ENCODE results near the gene LPIN1. TPM values are rescaled to one million over a fixed set of nuclear protein-coding genes. Genes with fewer than 3 reads are reported as not detected.

Gene LPIN1
- total and polyA plus RNA-seq, 2 of the 13 experiments (the other 11 are each of a cell fraction or from before 2014, with no cell fraction given), result 9.7 to 19.4 TPM

GRCh38 chr2:11746807-11747459 lies 501 bp downstream of the LPIN1 start (continued):
- TF ChIP-seq ZFP36L1 (CRISPR knock-in tag; IDR thresholded peaks at IDR 0.05) (no peak), RAD21 (CRISPR knock-in tag; IDR thresholded peaks at IDR 0.05) (peak; percentile 22; the same call in 1 of the 2 replicates), PRDM15 (CRISPR knock-in tag; IDR thresholded peaks at IDR 0.05) (peak; percentile 68; the same call in 1 of the 2 replicates), FUBP1 (CRISPR knock-in tag; IDR thresholded peaks at IDR 0.05; ENCODE audit: borderline replicate concordance) (no peak), ZNF367 (CRISPR knock-in tag; IDR thresholded peaks at IDR 0.05; ENCODE audit: borderline replicate concordance) (no peak), CEBPG (CRISPR knock-in tag; IDR thresholded peaks at IDR 0.05) (no peak), UBTF (CRISPR knock-in tag; IDR thresholded peaks at IDR 0.05) (peak; percentile 82), MBNL3 (CRISPR knock-in tag; conservative IDR thresholded peaks at IDR 0.05) (no peak), ZNF430 (CRISPR knock-in tag; IDR thresholded peaks at IDR 0.05) (no peak), NCOA5 (CRISPR knock-in tag; IDR thresholded peaks at IDR 0.05) (no peak), STAT6 (CRISPR knock-in tag; IDR thresholded peaks at IDR 0.05; ENCODE audit: borderline replicate concordance) (no peak), ZNF354B (CRISPR knock-in tag; IDR thresholded peaks at IDR 0.05) (no peak), SIX1 (CRISPR knock-in tag; IDR thresholded peaks at IDR 0.05; ENCODE audit: borderline replicate concordance) (peak; percentile 96), KDM3A (CRISPR knock-in tag; IDR thresholded peaks at IDR 0.05; ENCODE audit: low read depth) (no peak), SNRNP70 (IDR thresholded peaks at IDR 0.05; ENCODE audit: low read depth, low read length) (no peak), SYNCRIP (IDR thresholded peaks at IDR 0.05; ENCODE audit: insufficient read depth, low read depth, low read length) (no peak), ZNF740 (CRISPR knock-in tag; IDR thresholded peaks at IDR 0.05) (no peak), ZC3H13 (CRISPR knock-in tag; IDR thresholded peaks at IDR 0.05) (no peak), ZNF703 (CRISPR knock-in tag; IDR thresholded peaks at IDR 0.05; ENCODE audit: borderline replicate concordance) (0 out of 2 replicates have a peak, but pooled peaks have one; percentile 30)
